ENCODE results near the gene AP4M1.

AP4M1 gene

GRCh38 chr7:100119072-100119969 is 17.9 kb downstream of the AP4M1 start, which contains the start of the genes CNPY4 and TAF6:
TSS of gene CNPY4 (plus strand) at chr7:100119634. CDS start at chr7:100119745, 111 bp downstream.
TSS of gene TAF6 (minus strand) at chr7:100119358. CDS start at chr7:100114209, 5,149 bp downstream.
- peak within 1 kb of the TSS; percentile 88 for H3K27ac ChIP-seq
- TF ChIP-seq CTCF (IDR thresholded peaks at IDR 0.05) (0 out of 2 replicates have a peak, but pooled peaks have one; percentile 11), ZFX (IDR thresholded peaks at IDR 0.05; ENCODE audit: borderline replicate concordance) (no peak)

GRCh38 chr7:100119970-100120732 is 18.7 kb downstream of the AP4M1 start:
- TF ChIP-seq ZFX (IDR thresholded peaks at IDR 0.05; ENCODE audit: borderline replicate concordance), result no peak
- TF ChIP-seq CTCF (IDR thresholded peaks at IDR 0.05), result no peak
- peak overlapping the region; percentile 88 for H3K27ac ChIP-seq

GRCh38 chr7:100120733-100121036 is 19.2 kb downstream of the AP4M1 start:
- peak overlapping the region; percentile 88 for H3K27ac ChIP-seq
- no peak for TF ChIP-seq ZFX (IDR thresholded peaks at IDR 0.05; ENCODE audit: borderline replicate concordance)
- TF ChIP-seq CTCF (IDR thresholded peaks at IDR 0.05), result no peak

- peak overlapping the region; percentile 45; the same call in 1 of the 2 replicates for H3K27ac ChIP-seq
- TF ChIP-seq CTCF (IDR thresholded peaks at IDR 0.05), result no peak
- TF ChIP-seq ZFX (IDR thresholded peaks at IDR 0.05; ENCODE audit: borderline replicate concordance), result no peak
These were observed 20.6 kb downstream of the AP4M1 start for GRCh38 chr7:100122067-100122466.

GRCh38 chr7:100122568-100122967 is 21.1 kb downstream of the AP4M1 start:
- H3K27ac ChIP-seq, result peak overlapping the region; percentile 45; the same call in 1 of the 2 replicates
- TF ChIP-seq ZFX (IDR thresholded peaks at IDR 0.05; ENCODE audit: borderline replicate concordance), result no peak
- TF ChIP-seq CTCF (IDR thresholded peaks at IDR 0.05), result no peak

- TF ChIP-seq ZFX (IDR thresholded peaks at IDR 0.05; ENCODE audit: borderline replicate concordance), result no peak
- TF ChIP-seq CTCF (IDR thresholded peaks at IDR 0.05), result no peak
- peak overlapping the region; percentile 100 for H3K27ac ChIP-seq
These were observed 23.1 kb downstream of the AP4M1 start for GRCh38 chr7:100124301-100125230.
